GM12875 (cell line): Measurements from ENCODE around the gene THOP1.

Experiments used
- H3K4me3 ChIP-seq: one replicate; pipeline ENCODE4 v1.5.1; 2011; ENCODE audit warnings: low read depth, low read length, control low read depth
- CTCF ChIP-seq: IDR thresholded peaks from 2 replicates; pipeline ENCODE4 v1.5.1; 2011; ENCODE audit warnings: low read depth, mild to moderate bottlenecking, control low read depth, inconsistent platforms, low read length, moderate library complexity, borderline replicate concordance; ENCODE audit not compliant: insufficient read depth

THOP1 gene

GRCh38 chr19:2805991-2806649 is 20.8 kb downstream of the THOP1 start:
- no peak for TF ChIP-seq CTCF
- no peak overlapping the region for H3K4me3 ChIP-seq

- H3K4me3 ChIP-seq: no peak overlapping the region
- TF ChIP-seq CTCF: no peak
These were observed 21.6 kb downstream of the THOP1 start for GRCh38 chr19:2806736-2807378.

GRCh38 chr19:2807379-2808128 is 22.3 kb downstream of the THOP1 start:
- H3K4me3 ChIP-seq: no peak overlapping the region
- TF ChIP-seq CTCF: no peak

- TF ChIP-seq CTCF: no peak
- no peak overlapping the region for H3K4me3 ChIP-seq
These were observed 23.0 kb downstream of the THOP1 start for GRCh38 chr19:2808129-2808941.

GRCh38 chr19:2809387-2810140 is 24.3 kb downstream of the THOP1 start:
- H3K4me3 ChIP-seq: no peak overlapping the region
- no peak for TF ChIP-seq CTCF

GRCh38 chr19:2810141-2811091 is 25.1 kb downstream of the THOP1 start:
- TF ChIP-seq CTCF: no peak
- H3K4me3 ChIP-seq: no peak overlapping the region
